BLaER1 treated with 17β-estradiol and CSF1 and Interleukin-3, amounts not matched to agents 10 nM and 100 nM (cell line): ENCODE data around the gene ITGB5.

Source experiments
- H3K27ac ChIP-seq, 11 experiments: shearing (Covaris generic); formaldehyde crosslinking; 2 replicates each; pipeline ENCODE4 v1.8.1; 2022
- H3K27me3 ChIP-seq, 11 experiments: shearing (Covaris generic); formaldehyde crosslinking; 2 replicates each; pipeline ENCODE4 v1.8.1; 2022
- H3K36me3 ChIP-seq, 11 experiments: shearing (Covaris generic); formaldehyde crosslinking; 2 replicates each; pipeline ENCODE4 v1.8.1; 2022
- H3K4me1 ChIP-seq, 10 experiments: shearing (Covaris generic); formaldehyde crosslinking; 2 replicates each; pipeline ENCODE4 v1.8.1; 2022
- H3K4me2 ChIP-seq, 11 experiments: shearing (Covaris generic); formaldehyde crosslinking; 2 replicates each; pipeline ENCODE4 v1.8.1; 2022
- H3K4me3 ChIP-seq, 10 experiments: shearing (Covaris generic); formaldehyde crosslinking; 2 replicates each; pipeline ENCODE4 v1.8.1; 2022
- H3K9ac ChIP-seq, 11 experiments: shearing (Covaris generic); formaldehyde crosslinking; 2 replicates each; pipeline ENCODE4 v1.8.1; 2022
- H3K9me3 ChIP-seq, 11 experiments: shearing (Covaris generic); formaldehyde crosslinking; replicated peaks in 1 of 11; 2 replicates each; pipeline ENCODE4 v1.8.1; 2022
- H4K20me1 ChIP-seq, 11 experiments: shearing (Covaris generic); formaldehyde crosslinking; 2 replicates each; pipeline ENCODE4 v1.8.1; 2022
- Cebpa-rat ChIP-seq, 11 experiments: shearing (Covaris generic); IDR thresholded peaks; 2 replicates each; pipeline ENCODE4 v1.8.1; 2022

ITGB5 gene

GRCh38 chr3:124879337-124879680, 7.9 kb downstream of the ITGB5 start:
- Histone ChIP-seq H3K4me3 (peak overlapping the region in 2 of 10 experiments; percentile 26 to 43; a peak in 2 of 20 replicates), H3K9me3 (no peaks in the 10 kb centered on the region), H3K4me2 (peak overlapping the region; percentile 37 to 94 (median 88)), H3K27me3 (peaks cover 2 to 25% (median 21%) of the 10 kb centered on the region in 11 experiments), H3K4me1 (peaks cover 20 to 76% (median 50%) of the 10 kb centered on the region in 10 experiments), H3K36me3 (no peaks in the 10 kb centered on the region), H4K20me1 (peaks cover 0 to 7% (median 0%) of the 10 kb centered on the region in 11 experiments; a peak in 2 of 22 replicates), H3K9ac (peak overlapping the region in 6 of 11 experiments; percentile 21 to 70 (median 52); a peak in 9 of 22 replicates), H3K27ac (peak overlapping the region in 10 of 11 experiments; percentile 49 to 85 (median 61); a peak in 18 of 22 replicates)
- TF ChIP-seq Cebpa-rat (IDR thresholded peaks at IDR 0.05): no peak

GRCh38 chr3:124878561-124879336, 8.4 kb downstream of the ITGB5 start:
- peaks cover 20 to 76% (median 50%) of the 10 kb centered on the region in 10 experiments for H3K4me1 ChIP-seq

GRCh38 chr3:124877674-124878073, 9.5 kb downstream of the ITGB5 start:
- Histone ChIP-seq H3K27me3 (peaks cover 0 to 8% (median 5%) of the 10 kb centered on the region in 11 experiments; a peak in 12 of 22 replicates), H3K27ac (peak overlapping the region in 8 of 11 experiments; percentile 52 to 85 (median 71); a peak in 15 of 22 replicates), H3K36me3 (peaks cover 0 to 2% (median 0%) of the 10 kb centered on the region in 11 experiments; a peak in 1 of 22 replicates), H3K4me1 (peaks cover 20 to 81% (median 50%) of the 10 kb centered on the region in 10 experiments), H3K4me3 (peak overlapping the region in 1 of 10 experiments; percentile 43; a peak in 1 of 20 replicates), H4K20me1 (no peaks in the 10 kb centered on the region; a peak in 2 of 22 replicates), H3K9me3 (no peaks in the 10 kb centered on the region), H3K9ac (peak overlapping the region in 3 of 11 experiments; percentile 26 to 70 (median 57); a peak in 3 of 22 replicates), H3K4me2 (peak overlapping the region in 9 of 11 experiments; percentile 76 to 94 (median 88); a peak in 17 of 22 replicates)
- TF ChIP-seq Cebpa-rat (IDR thresholded peaks at IDR 0.05): no peak

More at GRCh38 chr3:124878561-124879336, 8.4 kb downstream of the ITGB5 start:
- peak overlapping the region in 4 of 10 experiments; percentile 23 to 43 (median 31); a peak in 7 of 20 replicates for H3K4me3 ChIP-seq
- peaks cover 0 to 19% (median 15%) of the 10 kb centered on the region in 11 experiments; a peak in 21 of 22 replicates for H3K27me3 ChIP-seq
- no peaks in the 10 kb centered on the region for H3K36me3 ChIP-seq
- H3K4me2 ChIP-seq: peak overlapping the region; percentile 37 to 94 (median 88)
- peak overlapping the region in 7 of 11 experiments; percentile 17 to 70 (median 47); a peak in 10 of 22 replicates for H3K9ac ChIP-seq
- H3K27ac ChIP-seq: peak overlapping the region; percentile 26 to 85 (median 66); a peak in 19 of 22 replicates
- no peaks in the 10 kb centered on the region for H3K9me3 ChIP-seq
- peak in 5 of 11 experiments; percentile 18 to 72 (median 25); a peak in 6 of 22 replicates for TF ChIP-seq Cebpa-rat (IDR thresholded peaks at IDR 0.05)
- H4K20me1 ChIP-seq: peaks cover 0 to 7% (median 0%) of the 10 kb centered on the region in 11 experiments; a peak in 2 of 22 replicates

GRCh38 chr3:124876401-124876878, 10.7 kb downstream of the ITGB5 start:
- H3K4me2 ChIP-seq: peak overlapping the region; percentile 40 to 94 (median 88)

GRCh38 chr3:124873226-124873625, 13.9 kb downstream of the ITGB5 start:
- no peak overlapping the region for H3K9ac ChIP-seq
- H3K27me3 ChIP-seq: no peaks in the 10 kb centered on the region
- no peaks in the 10 kb centered on the region for H3K9me3 ChIP-seq
- no peaks in the 10 kb centered on the region for H4K20me1 ChIP-seq
- peaks cover 0 to 44% (median 0%) of the 10 kb centered on the region in 11 experiments; a peak in 5 of 22 replicates for H3K36me3 ChIP-seq
- no peak overlapping the region for H3K4me3 ChIP-seq
- H3K4me1 ChIP-seq: peaks cover 8 to 58% (median 31%) of the 10 kb centered on the region in 10 experiments; a peak in 19 of 20 replicates
- H3K27ac ChIP-seq: no peak overlapping the region
- no peak for TF ChIP-seq Cebpa-rat (IDR thresholded peaks at IDR 0.05)
- peak overlapping the region in 2 of 11 experiments; percentile 39 to 93; a peak in 4 of 22 replicates for H3K4me2 ChIP-seq

More at GRCh38 chr3:124876401-124876878, 10.7 kb downstream of the ITGB5 start:
- Histone ChIP-seq H3K36me3 (peaks cover 0 to 14% (median 0%) of the 10 kb centered on the region in 11 experiments; a peak in 5 of 22 replicates), H3K27ac (peak overlapping the region in 8 of 11 experiments; percentile 42 to 85 (median 64); a peak in 14 of 22 replicates), H3K27me3 (no peaks in the 10 kb centered on the region), H4K20me1 (no peaks in the 10 kb centered on the region), H3K9ac (peak overlapping the region in 7 of 11 experiments; percentile 2 to 66 (median 60); a peak in 12 of 22 replicates), H3K4me1 (peaks cover 20 to 83% (median 50%) of the 10 kb centered on the region in 10 experiments), H3K4me3 (peak overlapping the region in 4 of 10 experiments; percentile 20 to 37 (median 29); a peak in 6 of 20 replicates), H3K9me3 (no peaks in the 10 kb centered on the region)
- TF ChIP-seq Cebpa-rat (IDR thresholded peaks at IDR 0.05): no peak

- no peak for TF ChIP-seq Cebpa-rat (IDR thresholded peaks at IDR 0.05)
- no peak overlapping the region for H3K27ac ChIP-seq
- peaks cover 0 to 15% (median 0%) of the 10 kb centered on the region in 10 experiments; a peak in 8 of 20 replicates for H3K4me1 ChIP-seq
- no peak overlapping the region for H3K4me3 ChIP-seq
- H3K9me3 ChIP-seq: no peaks in the 10 kb centered on the region
- no peaks in the 10 kb centered on the region for H3K27me3 ChIP-seq
- no peak overlapping the region for H3K4me2 ChIP-seq
- H4K20me1 ChIP-seq: peaks cover 0 to 7% (median 0%) of the 10 kb centered on the region in 11 experiments; a peak in 2 of 22 replicates
- H3K9ac ChIP-seq: no peak overlapping the region
- H3K36me3 ChIP-seq: peaks cover 0 to 76% (median 0%) of the 10 kb centered on the region in 11 experiments; a peak in 5 of 22 replicates
Observed at GRCh38 chr3:124867511-124867910, 19.7 kb downstream of the ITGB5 start.

GRCh38 chr3:124862006-124862405, 25.2 kb downstream of the ITGB5 start:
- Histone ChIP-seq H3K4me2 (no peak overlapping the region), H3K4me3 (no peak overlapping the region), H3K27me3 (no peaks in the 10 kb centered on the region), H3K4me1 (peaks cover 0 to 43% (median 0%) of the 10 kb centered on the region in 10 experiments; a peak in 8 of 20 replicates), H3K9ac (no peak overlapping the region), H3K9me3 (no peaks in the 10 kb centered on the region), H4K20me1 (peaks cover 0 to 17% (median 0%) of the 10 kb centered on the region in 11 experiments; a peak in 2 of 22 replicates), H3K36me3 (peaks cover 0 to 34% (median 0%) of the 10 kb centered on the region in 11 experiments; a peak in 6 of 22 replicates), H3K27ac (no peak overlapping the region)
- no peak for TF ChIP-seq Cebpa-rat (IDR thresholded peaks at IDR 0.05)

- H3K9ac ChIP-seq: no peak overlapping the region
- no peak overlapping the region for H3K27ac ChIP-seq
- peaks cover 0 to 52% (median 0%) of the 10 kb centered on the region in 10 experiments; a peak in 8 of 20 replicates for H3K4me1 ChIP-seq
- H3K27me3 ChIP-seq: no peaks in the 10 kb centered on the region
- peak overlapping the region in 1 of 11 experiments; percentile 56; a peak in 3 of 22 replicates for H3K4me2 ChIP-seq
- peaks cover 0 to 17% (median 0%) of the 10 kb centered on the region in 11 experiments; a peak in 2 of 22 replicates for H4K20me1 ChIP-seq
- peaks cover 0 to 27% (median 0%) of the 10 kb centered on the region in 11 experiments; a peak in 5 of 22 replicates for H3K36me3 ChIP-seq
- no peak for TF ChIP-seq Cebpa-rat (IDR thresholded peaks at IDR 0.05)
- no peaks in the 10 kb centered on the region for H3K9me3 ChIP-seq
- H3K4me3 ChIP-seq: no peak overlapping the region
Observed at GRCh38 chr3:124861041-124861440, 26.1 kb downstream of the ITGB5 start.
